Measurements from ENCODE around the gene METTL26.

Gene METTL26

GRCh38 chr16:636206-637080 is at the start of gene METTL26:
Gene METTL26, minus strand, starts transcription at chr16:636305. Its CDS starts 15 bp downstream, at chr16:636290.
- DNase-seq (ENCODE audit: low spot score): peak; percentile 96

- no peak for DNase-seq (ENCODE audit: low spot score)
These were observed 49.0 kb upstream of the METTL26 start for GRCh38 chr16:684961-685696.

DNA sequence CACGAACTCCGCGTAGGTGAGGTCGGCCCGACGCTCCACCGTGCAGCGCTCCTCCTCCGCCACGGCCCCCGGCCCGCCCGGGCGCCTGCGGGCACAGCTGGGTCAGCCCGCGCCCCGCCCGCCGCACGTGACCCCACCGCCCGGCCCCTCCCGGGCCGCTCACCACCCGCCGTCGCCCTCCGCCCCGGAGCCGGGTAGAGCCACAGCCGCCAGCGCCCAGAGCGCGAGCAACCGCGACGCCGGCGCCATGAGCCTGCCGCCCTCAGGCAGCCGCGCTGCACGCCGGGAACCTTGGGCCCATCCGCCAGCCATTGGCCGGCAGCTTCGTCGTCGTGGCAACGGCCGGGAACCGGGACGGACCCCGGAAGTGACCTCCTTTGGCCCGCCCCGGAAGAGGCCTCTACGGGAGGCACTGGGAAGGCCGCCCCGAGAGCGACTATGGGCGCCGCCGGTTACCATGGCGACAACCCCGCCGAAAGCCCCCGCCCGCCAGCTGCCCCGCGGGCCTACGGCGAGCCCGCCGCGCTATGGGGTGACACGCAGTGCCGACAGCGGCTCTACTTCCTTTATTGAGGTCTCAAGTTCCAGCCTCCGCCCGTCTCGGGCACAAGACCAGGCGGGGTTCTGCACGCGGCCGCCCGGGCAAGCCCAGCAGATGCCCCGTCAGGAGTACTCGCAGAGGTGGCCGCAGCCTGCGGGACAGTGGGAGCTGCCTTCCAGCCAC is 48.1 kb upstream of the METTL26 start, which contains the start of gene JMJD8:
TSS of gene JMJD8 (minus strand) at position 264 of the 724 bp plus-strand sequence. CDS start at position 249, 15 bp downstream.
- DNase-seq (ENCODE audit: low spot score): peak; percentile 84

- no peak for DNase-seq (ENCODE audit: low spot score)
These were observed 47.4 kb upstream of the METTL26 start for GRCh38 chr16:683396-684070.

DNA sequence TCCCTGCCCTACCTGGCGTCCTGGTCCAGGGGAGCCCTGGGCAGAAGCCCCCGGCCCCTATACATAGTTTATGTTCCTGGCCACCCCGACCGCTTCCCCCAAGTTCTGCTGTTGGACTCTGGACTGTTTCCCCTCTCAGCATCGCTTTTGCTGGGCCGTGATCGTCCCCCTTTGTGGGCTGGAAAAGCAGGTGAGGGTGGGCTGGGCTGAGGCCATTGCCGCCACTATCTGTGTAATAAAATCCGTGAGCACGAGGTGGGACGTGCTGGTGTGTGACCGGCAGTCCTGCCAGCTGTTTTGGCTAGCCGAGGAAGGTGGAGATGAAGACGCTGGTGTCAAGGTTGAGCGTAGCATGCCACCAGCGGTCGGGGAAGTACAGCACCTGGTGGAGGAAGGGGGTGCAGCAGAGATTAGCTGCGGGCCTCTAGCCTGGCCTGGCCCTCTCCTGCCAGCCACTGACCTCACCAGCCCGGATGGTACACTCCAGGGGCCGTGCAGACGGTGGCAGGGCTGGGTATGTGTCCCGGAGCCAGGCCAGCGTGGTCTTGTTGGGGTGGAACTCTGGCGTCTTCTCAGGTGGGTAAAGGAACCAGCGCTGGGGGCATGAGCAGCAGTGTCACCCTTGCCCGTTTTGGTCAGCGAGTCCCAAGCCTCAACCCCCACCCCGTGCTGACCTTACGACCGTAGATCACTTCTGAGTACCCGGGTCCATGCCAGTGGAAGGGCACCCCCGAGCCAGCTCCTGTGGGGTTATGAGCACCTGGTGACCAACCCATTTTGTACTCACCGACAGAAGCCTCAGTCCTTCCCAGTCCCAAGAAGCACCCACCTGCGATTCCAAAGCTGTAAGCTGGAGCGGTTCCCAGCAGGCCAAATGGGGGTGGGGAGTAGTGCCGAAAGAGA is 46.6 kb upstream of the METTL26 start:
- DNase-seq (ENCODE audit: low spot score): no peak

GRCh38 chr16:681746-682427 is 45.8 kb upstream of the METTL26 start:
- DNase-seq (ENCODE audit: low spot score): no peak

- no peak for DNase-seq (ENCODE audit: low spot score)
These were observed 45.1 kb upstream of the METTL26 start for GRCh38 chr16:680967-681745.

DNA sequence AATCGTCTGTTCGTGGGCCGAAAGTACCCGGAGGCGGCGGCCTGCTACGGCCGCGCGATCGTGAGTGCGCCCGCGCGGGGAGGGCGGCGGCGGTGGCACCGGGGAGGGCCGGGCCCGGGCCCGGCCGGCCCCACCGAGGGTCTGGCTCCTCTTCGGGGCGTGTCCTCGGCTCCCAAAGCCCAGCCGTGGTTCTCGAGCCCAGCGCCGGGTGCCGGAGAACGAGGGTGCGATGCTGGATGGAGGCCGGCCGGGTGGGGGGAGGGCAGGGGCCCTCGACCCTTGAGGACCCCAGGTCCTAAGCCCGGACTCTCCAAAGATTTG is 44.5 kb upstream of the METTL26 start:
- no peak for DNase-seq (ENCODE audit: low spot score)

GRCh38 chr16:679814-680624 is 43.9 kb upstream of the METTL26 start, which contains the start of gene STUB1:
Gene STUB1, plus strand, starts transcription at chr16:680410. Its CDS starts 116 bp downstream, at chr16:680526.
- DNase-seq (ENCODE audit: low spot score): peak; percentile 72

GRCh38 chr16:678858-679813 is 43.0 kb upstream of the METTL26 start:
- DNase-seq (ENCODE audit: low spot score): peak; percentile 80

GRCh38 chr16:678209-678857 is 42.2 kb upstream of the METTL26 start:
- peak; percentile 69 for DNase-seq (ENCODE audit: low spot score)

DNA sequence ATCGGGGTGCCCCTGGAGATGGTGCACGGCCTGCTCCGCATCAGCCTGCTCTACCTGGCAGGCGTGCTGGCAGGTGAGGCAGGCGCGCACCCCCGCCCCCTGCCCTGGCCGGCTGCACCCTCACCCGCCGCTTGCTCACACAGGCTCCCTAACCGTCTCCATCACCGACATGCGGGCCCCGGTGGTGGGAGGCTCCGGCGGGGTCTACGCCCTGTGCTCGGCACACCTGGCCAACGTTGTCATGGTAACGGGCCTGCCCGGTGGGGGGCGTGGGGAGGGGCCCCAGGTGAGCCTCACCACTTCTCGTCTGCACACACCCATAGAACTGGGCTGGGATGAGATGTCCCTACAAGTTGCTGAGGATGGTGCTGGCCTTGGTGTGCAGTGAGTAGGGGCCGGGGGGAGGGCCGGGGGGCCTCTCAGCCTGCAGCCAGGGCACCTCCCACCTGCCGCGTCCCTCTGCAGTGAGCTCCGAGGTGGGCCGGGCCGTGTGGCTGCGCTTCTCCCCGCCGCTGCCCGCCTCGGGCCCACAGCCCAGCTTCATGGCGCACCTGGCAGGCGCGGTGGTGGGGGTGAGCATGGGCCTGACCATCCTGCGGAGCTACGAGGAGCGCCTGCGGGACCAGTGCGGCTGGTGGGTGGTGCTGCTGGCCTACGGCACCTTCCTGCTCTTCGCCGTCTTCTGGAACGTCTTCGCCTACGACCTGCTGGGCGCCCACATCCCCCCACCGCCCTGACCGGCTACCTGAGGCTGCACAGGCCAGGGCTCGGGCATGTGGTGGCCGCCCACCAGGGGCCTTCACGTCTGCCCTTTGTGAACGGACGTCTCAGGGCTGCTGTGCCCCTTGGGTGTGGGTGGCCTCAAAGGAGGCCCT is 41.4 kb upstream of the METTL26 start:
- DNase-seq (ENCODE audit: low spot score): no peak

DNA sequence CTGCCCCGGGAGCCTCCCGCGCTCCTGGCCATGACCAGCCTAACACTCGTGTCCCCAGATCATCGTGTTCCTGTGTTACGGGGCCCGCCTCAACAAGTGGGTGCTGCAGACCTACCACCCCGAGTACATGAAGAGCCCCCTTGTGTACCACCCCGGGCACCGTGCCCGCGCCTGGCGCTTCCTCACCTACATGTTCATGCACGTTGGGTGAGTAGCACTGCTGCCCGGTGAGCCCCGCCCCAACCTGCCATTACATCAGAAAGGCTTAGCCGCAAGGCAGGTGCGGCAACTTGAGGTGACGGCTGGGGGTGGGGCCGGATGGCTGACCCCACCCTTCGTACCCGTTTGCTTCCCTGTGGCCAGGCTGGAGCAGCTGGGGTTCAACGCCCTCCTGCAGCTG is 40.8 kb upstream of the METTL26 start:
- DNase-seq (ENCODE audit: low spot score): no peak

- no peak for DNase-seq (ENCODE audit: low spot score)
These were observed 40.4 kb upstream of the METTL26 start for GRCh38 chr16:676565-676902.

- DNase-seq (ENCODE audit: low spot score): no peak
These were observed 39.9 kb upstream of the METTL26 start for GRCh38 chr16:675884-676564.
